Measurements from ENCODE around the gene WDR88.

DNA sequence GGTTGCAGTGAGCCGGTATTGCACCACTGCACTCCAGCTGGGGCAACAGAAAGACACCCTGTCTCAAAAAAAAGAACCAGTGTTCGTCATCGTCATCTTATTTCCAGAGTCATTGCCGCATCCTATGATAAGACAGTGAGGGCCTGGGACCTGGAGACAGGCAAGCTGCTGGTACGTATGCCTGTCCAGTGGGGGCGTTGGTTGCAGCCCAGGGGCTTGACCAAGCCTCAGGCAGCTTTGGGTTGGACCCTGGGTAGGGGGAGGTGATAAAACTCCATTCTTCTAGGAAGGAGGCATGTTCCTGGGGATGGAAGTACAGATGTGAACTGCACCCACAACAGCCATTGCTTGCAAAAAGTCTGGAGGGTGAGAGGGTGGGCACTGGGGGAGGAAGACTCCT, 15.6 kb downstream of the WDR88 start:
- no peak for TF ChIP-seq FOXP2 (optimal IDR thresholded peaks at IDR 0.05; ENCODE audit: borderline replicate concordance, extremely low read depth, extremely low read length, insufficient read depth)
- no peak for TF ChIP-seq POLR2AphosphoS5 (IDR thresholded peaks at IDR 0.05; ENCODE audit: low read depth, low read length)
